SKM-1 (cell line): ENCODE results near the gene HSPA12B.

Experiments
- DNase-seq: peaks from one replicate; lab custom pipeline; 2025; ENCODE audit not compliant: unreplicated experiment; lab: John Stamatoyannopoulos, UW

The HSPA12B gene

GRCh38 chr20:3747471-3747870 lies 15.0 kb downstream of the HSPA12B start:
- DNase-seq, result no peak

GRCh38 chr20:3748073-3748472 lies 15.6 kb downstream of the HSPA12B start:
- no peak for DNase-seq

- no peak for DNase-seq
Measured at GRCh38 chr20:3749087-3749688, 16.7 kb downstream of the HSPA12B start.

GRCh38 chr20:3749689-3750531 lies 17.4 kb downstream of the HSPA12B start:
- DNase-seq, result no peak

GRCh38 chr20:3751305-3751674 lies 18.8 kb downstream of the HSPA12B start:
- no peak for DNase-seq

GRCh38 chr20:3751675-3752385 lies 19.3 kb downstream of the HSPA12B start:
- DNase-seq, result no peak

- no peak for DNase-seq
Measured at GRCh38 chr20:3752386-3752759, 19.9 kb downstream of the HSPA12B start.

GRCh38 chr20:3753098-3753497 lies 20.6 kb downstream of the HSPA12B start:
- DNase-seq, result peak; percentile 27

- DNase-seq, result no peak
Measured at GRCh38 chr20:3753501-3754275, 21.2 kb downstream of the HSPA12B start.

GRCh38 chr20:3754276-3754630 lies 21.8 kb downstream of the HSPA12B start:
- DNase-seq, result no peak

- no peak for DNase-seq
Measured at GRCh38 chr20:3755269-3755668, 22.8 kb downstream of the HSPA12B start.

GRCh38 chr20:3755814-3756480 lies 23.5 kb downstream of the HSPA12B start:
- no peak for DNase-seq

GRCh38 chr20:3757268-3757667 lies 24.8 kb downstream of the HSPA12B start:
- no peak for DNase-seq

- DNase-seq, result no peak
Measured at GRCh38 chr20:3758566-3758965, 26.1 kb downstream of the HSPA12B start.

- DNase-seq, result no peak
Measured at GRCh38 chr20:3759316-3759823, 26.9 kb downstream of the HSPA12B start.

- DNase-seq, result no peak
Measured at GRCh38 chr20:3759884-3760283, 27.4 kb downstream of the HSPA12B start.

- DNase-seq, result no peak
Measured at GRCh38 chr20:3760655-3761348, 28.3 kb downstream of the HSPA12B start.

GRCh38 chr20:3763671-3764601 lies 31.5 kb downstream of the HSPA12B start:
- no peak for DNase-seq

GRCh38 chr20:3764659-3765058 lies 32.2 kb downstream of the HSPA12B start:
- no peak for DNase-seq
